ENCODE measurements around the gene PAPPA2. TPM values are rescaled to one million over a fixed set of nuclear protein-coding genes. Genes with fewer than 3 reads are reported as not detected.

The PAPPA2 gene
- total and polyA plus RNA-seq, 4 experiments from 2014 or later = not detected

- Histone ChIP-seq H3K4me3 (ENCODE audit: low read length in 2 of 2) (no peak overlapping the region), H3K9me3 (ENCODE audit: control insufficient read depth in 1 of 2, low read length in 2 of 2) (no peaks in the 10 kb centered on the region), H3K27me3 (ENCODE audit: insufficient read depth, low read length) (no peaks in the 10 kb centered on the region), H3K4me1 (ENCODE audit: insufficient read depth, low read length) (no peaks in the 10 kb centered on the region), H3K36me3 (ENCODE audit: insufficient read depth, low read length) (no peaks in the 10 kb centered on the region), H3K27ac (ENCODE audit: low read depth, low read length) (no peak overlapping the region)
- peaks cover 0 to 7% (median 3%) of the 10 kb centered on the region in 8 donors for H3K9me3 Mint-ChIP-seq
- POLR2A ChIA-PET (ENCODE audit: partially characterized antibody) = no interaction called here
- no peaks in the 10 kb centered on the region for H3K36me3 Mint-ChIP-seq
- CTCF ChIA-PET (ENCODE audit: partially characterized antibody) = no interaction called here
- H3K27me3 Mint-ChIP-seq = peaks cover 0 to 2% of the 10 kb centered on the region in 2 donors
- intact Hi-C loops (cut with micrococcal nuclease) = no loop called here
- no peak for DNase-seq
- no peak overlapping the region for H3K27ac Mint-ChIP-seq
- no peaks in the 10 kb centered on the region for H3K4me1 Mint-ChIP-seq
- H3K4me3 Mint-ChIP-seq = no peak overlapping the region
Observed at GRCh38 chr1:176540428-176540827, 77.5 kb downstream of the PAPPA2 start.

GRCh38 chr1:176541663-176542062 lies 78.7 kb downstream of the PAPPA2 start:
- Histone ChIP-seq H3K4me3 (ENCODE audit: low read length in 2 of 2) (no peak overlapping the region), H3K4me1 (ENCODE audit: insufficient read depth, low read length) (no peaks in the 10 kb centered on the region), H3K9me3 (ENCODE audit: control insufficient read depth in 1 of 2, low read length in 2 of 2) (no peaks in the 10 kb centered on the region), H3K27me3 (ENCODE audit: insufficient read depth, low read length) (no peaks in the 10 kb centered on the region), H3K27ac (ENCODE audit: low read depth, low read length) (no peak overlapping the region), H3K36me3 (ENCODE audit: insufficient read depth, low read length) (no peaks in the 10 kb centered on the region)
- intact Hi-C loops (cut with micrococcal nuclease) = no loop called here
- no peak overlapping the region for H3K4me3 Mint-ChIP-seq
- H3K27ac Mint-ChIP-seq = no peak overlapping the region
- H3K27me3 Mint-ChIP-seq = peaks cover 0 to 2% of the 10 kb centered on the region in 2 donors
- no peak for DNase-seq
- H3K4me1 Mint-ChIP-seq = no peaks in the 10 kb centered on the region
- H3K36me3 Mint-ChIP-seq = no peaks in the 10 kb centered on the region
- POLR2A ChIA-PET (ENCODE audit: partially characterized antibody) = no interaction called here
- CTCF ChIA-PET (ENCODE audit: partially characterized antibody) = no interaction called here
- peaks cover 0 to 7% (median 4%) of the 10 kb centered on the region in 8 donors for H3K9me3 Mint-ChIP-seq

GRCh38 chr1:176542352-176542751 lies 79.4 kb downstream of the PAPPA2 start:
- no peaks in the 10 kb centered on the region for H3K36me3 ChIP-seq (ENCODE audit: insufficient read depth, low read length)
- no peak overlapping the region for H3K27ac ChIP-seq (ENCODE audit: low read depth, low read length)
- intact Hi-C loops (cut with micrococcal nuclease) = no loop called here
- Mint-ChIP-seq H3K9me3 (peaks cover 0 to 7% (median 5%) of the 10 kb centered on the region in 8 donors), H3K4me3 (no peak overlapping the region), H3K4me1 (no peaks in the 10 kb centered on the region), H3K27me3 (peaks cover 2% of the 10 kb centered on the region in 2 donors), H3K36me3 (no peaks in the 10 kb centered on the region), H3K27ac (no peak overlapping the region)
- H3K9me3 ChIP-seq (ENCODE audit: control insufficient read depth in 1 of 2, low read length in 2 of 2) = no peaks in the 10 kb centered on the region
- POLR2A ChIA-PET (ENCODE audit: partially characterized antibody) = no interaction called here
- H3K4me1 ChIP-seq (ENCODE audit: insufficient read depth, low read length) = no peaks in the 10 kb centered on the region
- no peak overlapping the region for H3K4me3 ChIP-seq (ENCODE audit: low read length in 2 of 2)
- DNase-seq = no peak
- CTCF ChIA-PET (ENCODE audit: partially characterized antibody) = no interaction called here
- no peaks in the 10 kb centered on the region for H3K27me3 ChIP-seq (ENCODE audit: insufficient read depth, low read length)

GRCh38 chr1:176543360-176544129 lies 80.6 kb downstream of the PAPPA2 start:
- POLR2A ChIA-PET (ENCODE audit: partially characterized antibody) = no interaction called here
- Histone ChIP-seq H3K9me3 (ENCODE audit: control insufficient read depth in 1 of 2, low read length in 2 of 2) (no peaks in the 10 kb centered on the region), H3K4me1 (ENCODE audit: insufficient read depth, low read length) (no peaks in the 10 kb centered on the region), H3K4me3 (ENCODE audit: low read length in 2 of 2) (no peak overlapping the region), H3K36me3 (ENCODE audit: insufficient read depth, low read length) (no peaks in the 10 kb centered on the region), H3K27ac (ENCODE audit: low read depth, low read length) (no peak overlapping the region), H3K27me3 (ENCODE audit: insufficient read depth, low read length) (no peaks in the 10 kb centered on the region)
- Mint-ChIP-seq H3K27me3 (peaks cover 2% of the 10 kb centered on the region in 2 donors), H3K9me3 (peaks cover 0 to 6% (median 4%) of the 10 kb centered on the region in 8 donors), H3K4me3 (no peak overlapping the region), H3K36me3 (no peaks in the 10 kb centered on the region), H3K4me1 (no peaks in the 10 kb centered on the region), H3K27ac (no peak overlapping the region)
- CTCF ChIA-PET (ENCODE audit: partially characterized antibody) = no interaction called here
- no peak for DNase-seq
- intact Hi-C loops (cut with micrococcal nuclease) = no loop called here

- Histone ChIP-seq H3K27ac (ENCODE audit: low read depth, low read length) (no peak overlapping the region), H3K36me3 (ENCODE audit: insufficient read depth, low read length) (no peaks in the 10 kb centered on the region), H3K4me3 (ENCODE audit: low read length in 2 of 2) (no peak overlapping the region), H3K4me1 (ENCODE audit: insufficient read depth, low read length) (no peaks in the 10 kb centered on the region), H3K9me3 (ENCODE audit: control insufficient read depth in 1 of 2, low read length in 2 of 2) (no peaks in the 10 kb centered on the region), H3K27me3 (ENCODE audit: insufficient read depth, low read length) (no peaks in the 10 kb centered on the region)
- Mint-ChIP-seq H3K27ac (no peak overlapping the region), H3K36me3 (no peaks in the 10 kb centered on the region), H3K4me3 (no peak overlapping the region), H3K9me3 (peaks cover 0 to 6% (median 3%) of the 10 kb centered on the region in 8 donors), H3K27me3 (peaks cover 2% of the 10 kb centered on the region in 2 donors), H3K4me1 (no peaks in the 10 kb centered on the region)
- POLR2A ChIA-PET (ENCODE audit: partially characterized antibody) = no interaction called here
- intact Hi-C loops (cut with micrococcal nuclease) = no loop called here
- CTCF ChIA-PET (ENCODE audit: partially characterized antibody) = no interaction called here
- DNase-seq = no peak
Observed at GRCh38 chr1:176545034-176545639, 82.2 kb downstream of the PAPPA2 start.

GRCh38 chr1:176546825-176547224 lies 83.8 kb downstream of the PAPPA2 start:
- intact Hi-C loops (cut with micrococcal nuclease) = no loop called here
- no peak for DNase-seq
- Mint-ChIP-seq H3K9me3 (peaks cover 0 to 4% (median under 1%) of the 10 kb centered on the region in 8 donors), H3K36me3 (no peaks in the 10 kb centered on the region), H3K4me3 (no peak overlapping the region), H3K27ac (no peak overlapping the region), H3K27me3 (peaks cover 0 to 8% of the 10 kb centered on the region in 2 donors), H3K4me1 (no peaks in the 10 kb centered on the region)
- no peaks in the 10 kb centered on the region for H3K27me3 ChIP-seq (ENCODE audit: insufficient read depth, low read length)
- no peak overlapping the region for H3K27ac ChIP-seq (ENCODE audit: low read depth, low read length)
- H3K9me3 ChIP-seq (ENCODE audit: control insufficient read depth in 1 of 2, low read length in 2 of 2) = no peaks in the 10 kb centered on the region
- ChIA-PET POLR2A (ENCODE audit: partially characterized antibody) (no interaction called here), CTCF (ENCODE audit: partially characterized antibody) (no interaction called here)
- no peaks in the 10 kb centered on the region for H3K4me1 ChIP-seq (ENCODE audit: insufficient read depth, low read length)
- no peaks in the 10 kb centered on the region for H3K36me3 ChIP-seq (ENCODE audit: insufficient read depth, low read length)
- H3K4me3 ChIP-seq (ENCODE audit: low read length in 2 of 2) = no peak overlapping the region

- ChIA-PET CTCF (ENCODE audit: partially characterized antibody) (no interaction called here), POLR2A (ENCODE audit: partially characterized antibody) (no interaction called here)
- peaks cover 0 to 5% (median 1%) of the 10 kb centered on the region in 8 donors for H3K9me3 Mint-ChIP-seq
- H3K9me3 ChIP-seq (ENCODE audit: control insufficient read depth in 1 of 2, low read length in 2 of 2) = no peaks in the 10 kb centered on the region
- no peaks in the 10 kb centered on the region for H3K4me1 ChIP-seq (ENCODE audit: insufficient read depth, low read length)
- no peaks in the 10 kb centered on the region for H3K36me3 Mint-ChIP-seq
- no peak overlapping the region for H3K4me3 Mint-ChIP-seq
- intact Hi-C loops (cut with micrococcal nuclease) = no loop called here
- no peaks in the 10 kb centered on the region for H3K36me3 ChIP-seq (ENCODE audit: insufficient read depth, low read length)
- H3K4me1 Mint-ChIP-seq = no peaks in the 10 kb centered on the region
- no peak overlapping the region for H3K27ac Mint-ChIP-seq
- no peak overlapping the region for H3K27ac ChIP-seq (ENCODE audit: low read depth, low read length)
- H3K27me3 Mint-ChIP-seq = peaks cover 12 to 18% of the 10 kb centered on the region in 2 donors
- H3K27me3 ChIP-seq (ENCODE audit: insufficient read depth, low read length) = no peaks in the 10 kb centered on the region
- no peak overlapping the region for H3K4me3 ChIP-seq (ENCODE audit: low read length in 2 of 2)
- no peak for DNase-seq
Observed at GRCh38 chr1:176551146-176551545, 88.2 kb downstream of the PAPPA2 start.

Data from CD4-positive, alpha-beta memory T cell (primary cell).